ENCODE measurements around the gene GRPEL1. TPM values are rescaled to one million over a fixed set of nuclear protein-coding genes. Genes with fewer than 3 reads are reported as not detected.
"Not testable (repeated sequence)": the region's sequence is repeated elsewhere in the genome, so short reads cannot be mapped to it uniquely, and the experiment has no call there.

The GRPEL1 gene
- total RNA-seq, 3 donors from 2014 or later = 129 to 146 (median 136) TPM

- H3K36me3 Mint-ChIP-seq (ENCODE audit: insufficient read depth); H3K4me3 Mint-ChIP-seq; H3K9me3 Mint-ChIP-seq; DNase-seq; H3K4me1 Mint-ChIP-seq (ENCODE audit: low read depth); ATAC-seq: not testable (repeated sequence)
- H3K27me3 Mint-ChIP-seq (ENCODE audit: low read depth) = peaks cover 26% of the 10 kb centered on the region
Observed at GRCh38 chr4:7079483-7079882, 11.6 kb upstream of the GRPEL1 start.

GRCh38 chr4:7078025-7078424, 10.2 kb upstream of the GRPEL1 start:
- Mint-ChIP-seq H3K4me3 (no peak overlapping the region), H3K36me3 (ENCODE audit: insufficient read depth) (no peaks in the 10 kb centered on the region), H3K4me1 (ENCODE audit: low read depth) (no peaks in the 10 kb centered on the region), H3K27me3 (ENCODE audit: low read depth) (peaks cover 16% of the 10 kb centered on the region), H3K9me3 (peaks cover 6% of the 10 kb centered on the region)
- DNase-seq (no peak), ATAC-seq (no peak)

GRCh38 chr4:7077371-7077770, 9.5 kb upstream of the GRPEL1 start:
- Mint-ChIP-seq H3K9me3 (peaks cover 6% of the 10 kb centered on the region), H3K4me1 (ENCODE audit: low read depth) (no peaks in the 10 kb centered on the region), H3K4me3 (no peak overlapping the region), H3K36me3 (ENCODE audit: insufficient read depth) (no peaks in the 10 kb centered on the region), H3K27me3 (ENCODE audit: low read depth) (peaks cover 11% of the 10 kb centered on the region)
- DNase-seq (no peak), ATAC-seq (no peak)

GRCh38 chr4:7076696-7077082, 8.8 kb upstream of the GRPEL1 start:
- ATAC-seq (no peak), DNase-seq (no peak)
- Mint-ChIP-seq H3K36me3 (ENCODE audit: insufficient read depth) (no peaks in the 10 kb centered on the region), H3K9me3 (peaks cover 6% of the 10 kb centered on the region), H3K4me1 (ENCODE audit: low read depth) (no peaks in the 10 kb centered on the region), H3K27me3 (ENCODE audit: low read depth) (peaks cover 6% of the 10 kb centered on the region), H3K4me3 (no peak overlapping the region)

GRCh38 chr4:7075962-7076695, 8.3 kb upstream of the GRPEL1 start:
- H3K4me3 Mint-ChIP-seq = no peak overlapping the region
- ATAC-seq (no peak), DNase-seq (no peak)
- H3K9me3 Mint-ChIP-seq = peaks cover 6% of the 10 kb centered on the region
- H3K4me1 Mint-ChIP-seq (ENCODE audit: low read depth) = no peaks in the 10 kb centered on the region
- no peaks in the 10 kb centered on the region for H3K36me3 Mint-ChIP-seq (ENCODE audit: insufficient read depth)
- H3K27me3 Mint-ChIP-seq (ENCODE audit: low read depth) = peaks cover 5% of the 10 kb centered on the region

- Mint-ChIP-seq H3K4me1 (ENCODE audit: low read depth) (peaks cover 8% of the 10 kb centered on the region), H3K36me3 (ENCODE audit: insufficient read depth) (no peaks in the 10 kb centered on the region), H3K4me3 (no peak overlapping the region), H3K9me3 (no peaks in the 10 kb centered on the region), H3K27me3 (ENCODE audit: low read depth) (no peaks in the 10 kb centered on the region)
- ATAC-seq (no peak), DNase-seq (no peak)
Observed at GRCh38 chr4:7074426-7074825, 6.6 kb upstream of the GRPEL1 start.

GRCh38 chr4:7073526-7074390, 5.9 kb upstream of the GRPEL1 start:
- Mint-ChIP-seq H3K27me3 (ENCODE audit: low read depth) (no peaks in the 10 kb centered on the region), H3K4me3 (no peak overlapping the region), H3K4me1 (ENCODE audit: low read depth) (peaks cover 10% of the 10 kb centered on the region), H3K9me3 (no peaks in the 10 kb centered on the region), H3K36me3 (ENCODE audit: insufficient read depth) (no peaks in the 10 kb centered on the region)
- no peak for DNase-seq
- no peak for ATAC-seq

GRCh38 chr4:7073059-7073458, 5.2 kb upstream of the GRPEL1 start:
- Mint-ChIP-seq H3K27me3 (ENCODE audit: low read depth) (no peaks in the 10 kb centered on the region), H3K4me3 (no peak overlapping the region), H3K36me3 (ENCODE audit: insufficient read depth) (no peaks in the 10 kb centered on the region), H3K9me3 (no peaks in the 10 kb centered on the region), H3K4me1 (ENCODE audit: low read depth) (peaks cover 15% of the 10 kb centered on the region)
- DNase-seq (no peak), ATAC-seq (no peak)

GRCh38 chr4:7070729-7071511, 3.1 kb upstream of the GRPEL1 start:
- H3K9me3 Mint-ChIP-seq = no peaks in the 10 kb centered on the region
- DNase-seq (peak; percentile 86), ATAC-seq (peak; percentile 20)
- peaks cover 31% of the 10 kb centered on the region for H3K4me1 Mint-ChIP-seq (ENCODE audit: low read depth)
- H3K36me3 Mint-ChIP-seq (ENCODE audit: insufficient read depth) = no peaks in the 10 kb centered on the region
- no peaks in the 10 kb centered on the region for H3K27me3 Mint-ChIP-seq (ENCODE audit: low read depth)
- H3K4me3 Mint-ChIP-seq = no peak overlapping the region

GRCh38 chr4:7068883-7069282, 1.0 kb upstream of the GRPEL1 start:
- no peak for ATAC-seq
- Mint-ChIP-seq H3K27me3 (ENCODE audit: low read depth) (no peaks in the 10 kb centered on the region), H3K36me3 (ENCODE audit: insufficient read depth) (peaks cover 7% of the 10 kb centered on the region), H3K9me3 (no peaks in the 10 kb centered on the region), H3K4me3 (peak overlapping the region; percentile 90), H3K4me1 (ENCODE audit: low read depth) (peaks cover 47% of the 10 kb centered on the region)
- no peak for DNase-seq

GRCh38 chr4:7068279-7068842, 497 bp upstream of the GRPEL1 start:
- Mint-ChIP-seq H3K9me3 (no peaks in the 10 kb centered on the region), H3K4me3 (peak overlapping the region; percentile 90), H3K4me1 (ENCODE audit: low read depth) (peaks cover 49% of the 10 kb centered on the region), H3K27me3 (ENCODE audit: low read depth) (no peaks in the 10 kb centered on the region), H3K36me3 (ENCODE audit: insufficient read depth) (peaks cover 12% of the 10 kb centered on the region)
- ATAC-seq (peak in 1 of 2 donors; percentile 81), DNase-seq (no peak)

GRCh38 chr4:7067126-7067451, 775 bp downstream of the GRPEL1 start:
- Mint-ChIP-seq H3K4me3 (peak overlapping the region; percentile 90), H3K4me1 (ENCODE audit: low read depth) (peaks cover 49% of the 10 kb centered on the region), H3K9me3 (no peaks in the 10 kb centered on the region), H3K27me3 (ENCODE audit: low read depth) (no peaks in the 10 kb centered on the region), H3K36me3 (ENCODE audit: insufficient read depth) (peaks cover 18% of the 10 kb centered on the region)
- no peak for ATAC-seq
- DNase-seq = no peak

- H3K9me3 Mint-ChIP-seq = no peaks in the 10 kb centered on the region
- H3K4me1 Mint-ChIP-seq (ENCODE audit: low read depth) = peaks cover 49% of the 10 kb centered on the region
- DNase-seq = no peak
- H3K4me3 Mint-ChIP-seq = peak overlapping the region; percentile 90
- H3K27me3 Mint-ChIP-seq (ENCODE audit: low read depth) = no peaks in the 10 kb centered on the region
- H3K36me3 Mint-ChIP-seq (ENCODE audit: insufficient read depth) = peaks cover 23% of the 10 kb centered on the region
- ATAC-seq = no peak
Observed at GRCh38 chr4:7066493-7066892, 1.4 kb downstream of the GRPEL1 start.

- Mint-ChIP-seq H3K9me3 (no peaks in the 10 kb centered on the region), H3K36me3 (ENCODE audit: insufficient read depth) (peaks cover 28% of the 10 kb centered on the region), H3K27me3 (ENCODE audit: low read depth) (no peaks in the 10 kb centered on the region), H3K4me3 (peak overlapping the region; percentile 90), H3K4me1 (ENCODE audit: low read depth) (peaks cover 49% of the 10 kb centered on the region)
- DNase-seq (no peak), ATAC-seq (no peak)
Observed at GRCh38 chr4:7066006-7066405, 1.9 kb downstream of the GRPEL1 start.
